Stimulated activated CD4-positive, alpha-beta T cell treated with anti-CD3 and anti-CD28 coated beads, TNF-alpha, amount 100 ng/mL, for 1 hour (primary cell): Measurements from ENCODE around the gene OR8G5.

Experiments used
- DNase-seq, 3 donors: peaks; one replicate each; pipeline ENCODE4 v3.0.0-alpha.2; 2020; ENCODE audit warnings: low read depth in 3 of 3, low spot score in 1 of 3

The OR8G5 gene

DNA sequence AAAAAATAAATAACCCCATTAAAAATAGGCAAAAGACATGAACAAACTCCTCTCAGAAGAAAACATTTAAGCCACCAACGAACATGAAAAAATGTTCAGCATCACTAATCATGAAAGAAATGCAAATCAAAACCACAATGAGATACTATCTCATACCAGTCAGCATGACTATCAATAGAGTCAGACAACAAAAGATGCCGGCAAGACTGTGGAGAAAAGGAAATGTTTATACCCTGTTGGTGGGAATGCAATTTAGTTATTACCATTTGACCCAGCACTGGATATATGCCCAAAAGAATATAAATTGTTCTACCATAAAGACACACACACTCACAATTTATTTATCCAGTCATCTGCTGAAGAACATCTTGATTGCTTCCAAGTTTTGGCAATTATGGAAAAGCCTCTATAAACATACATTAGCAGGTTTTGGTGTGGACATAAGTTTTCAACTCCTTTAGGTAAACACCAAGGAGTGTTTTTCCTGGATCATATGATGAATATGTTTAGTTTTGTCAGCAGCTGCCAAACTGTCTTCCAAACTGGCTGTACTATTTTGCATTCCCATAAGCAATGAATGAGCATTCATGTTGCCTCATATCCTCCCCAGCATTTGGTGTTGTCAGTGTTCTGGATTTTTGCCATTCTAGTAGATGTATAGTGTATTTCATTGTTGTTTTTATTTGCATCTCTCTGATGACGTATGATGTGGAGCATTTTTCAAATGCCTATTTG, 29.6 kb downstream of the OR8G5 start:
- DNase-seq, result no peak

GRCh38 chr11:124294687-124295086, 38.5 kb downstream of the OR8G5 start:
- DNase-seq, result no peak

- DNase-seq, result no peak
These were observed 39.8 kb downstream of the OR8G5 start for GRCh38 chr11:124296016-124296415.

DNA sequence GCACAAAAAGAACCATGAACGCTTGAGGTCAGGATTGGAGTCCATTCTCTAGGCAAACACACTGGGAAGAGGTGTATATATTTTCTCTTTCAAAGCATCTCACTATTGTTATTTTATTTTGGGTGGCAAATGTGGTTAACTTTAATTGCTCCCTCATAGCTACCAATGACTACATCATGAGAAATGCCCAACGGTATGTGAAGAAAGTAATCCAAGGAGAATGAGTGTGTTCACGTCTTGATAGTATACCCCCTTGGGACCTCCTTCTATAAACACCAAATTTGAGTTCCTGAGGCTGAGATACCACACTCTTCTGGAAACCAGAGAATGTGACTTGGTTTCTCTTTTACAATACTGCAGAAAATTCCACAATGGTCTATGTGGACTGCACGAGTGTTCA, 41.7 kb downstream of the OR8G5 start:
- DNase-seq, result no peak

GRCh38 chr11:124301548-124301947, 45.4 kb downstream of the OR8G5 start:
- no peak for DNase-seq

DNA sequence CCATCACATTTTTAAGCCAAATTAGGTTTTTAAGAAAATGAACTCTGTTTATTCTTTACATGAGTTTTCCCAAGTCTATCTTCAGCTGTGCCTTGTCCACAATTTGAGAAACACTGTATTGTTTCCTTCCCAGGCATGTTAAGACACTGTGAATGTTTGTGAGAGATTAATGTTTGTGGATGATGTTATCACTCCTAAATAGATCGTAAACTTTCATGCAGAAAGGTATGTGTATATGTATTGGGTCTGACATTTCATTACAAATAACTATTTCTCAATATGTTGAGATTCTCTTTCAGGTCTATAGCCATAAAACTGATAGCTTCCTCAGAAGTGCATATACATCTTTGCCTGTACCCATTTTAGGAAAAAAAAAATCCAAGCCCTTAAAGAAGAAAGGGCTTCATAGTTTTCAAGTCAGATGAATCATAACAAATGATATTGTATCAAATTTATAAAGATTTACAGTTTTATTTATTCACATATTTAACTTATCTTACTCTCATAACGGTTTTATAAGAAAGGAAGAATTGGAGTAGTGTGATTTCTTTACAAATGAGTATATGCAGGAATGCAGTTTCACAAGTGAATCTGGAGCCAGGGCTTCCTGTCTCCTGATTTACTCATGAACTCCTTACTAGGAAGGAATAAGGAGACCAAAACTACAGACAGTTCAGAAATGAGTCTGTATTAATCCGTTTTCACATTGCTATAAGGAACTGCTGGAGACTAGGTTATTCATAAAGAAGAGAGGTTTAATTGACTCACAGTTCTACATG, 46.4 kb downstream of the OR8G5 start:
- no peak for DNase-seq

DNA sequence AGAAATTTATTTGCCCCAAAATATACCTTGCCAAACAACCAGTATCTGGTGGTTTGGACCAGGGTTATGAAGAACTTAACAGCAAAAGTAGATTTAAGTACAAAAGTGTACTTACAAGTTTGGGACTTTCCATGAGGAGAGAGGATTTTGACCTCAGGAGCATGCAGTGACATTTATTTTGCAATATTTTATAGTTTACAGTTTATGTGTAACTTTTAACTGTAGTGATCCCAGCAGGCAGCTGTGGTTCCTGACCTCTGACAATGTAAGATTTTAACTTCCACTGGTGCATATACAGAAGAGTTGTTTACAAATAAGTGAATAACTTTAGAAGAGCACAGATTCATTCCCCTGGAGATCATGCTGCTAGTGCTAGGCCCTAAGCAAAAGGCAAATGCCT, 50.9 kb downstream of the OR8G5 start:
- no peak for DNase-seq

DNA sequence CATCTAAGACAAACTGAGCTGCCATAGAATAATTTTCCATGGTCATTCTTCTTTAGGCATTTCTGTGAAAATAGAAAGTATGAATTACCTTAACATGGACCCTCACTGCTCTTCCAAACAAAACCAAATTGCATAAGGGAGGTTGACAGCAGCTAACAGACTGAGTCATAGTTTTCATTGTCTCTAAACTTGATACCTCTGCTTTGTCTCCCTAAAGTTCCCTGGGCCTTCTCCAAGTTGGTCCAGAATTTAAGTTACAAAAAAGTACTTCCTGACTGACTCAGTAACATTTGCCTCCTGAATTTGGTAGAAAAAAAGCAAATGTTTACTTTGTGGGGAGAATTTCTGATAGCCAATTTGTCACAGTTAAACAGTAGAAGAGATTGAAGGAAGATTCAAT, 54.5 kb downstream of the OR8G5 start:
- DNase-seq, result no peak

GRCh38 chr11:124311269-124311668, 55.1 kb downstream of the OR8G5 start:
- DNase-seq, result no peak

DNA sequence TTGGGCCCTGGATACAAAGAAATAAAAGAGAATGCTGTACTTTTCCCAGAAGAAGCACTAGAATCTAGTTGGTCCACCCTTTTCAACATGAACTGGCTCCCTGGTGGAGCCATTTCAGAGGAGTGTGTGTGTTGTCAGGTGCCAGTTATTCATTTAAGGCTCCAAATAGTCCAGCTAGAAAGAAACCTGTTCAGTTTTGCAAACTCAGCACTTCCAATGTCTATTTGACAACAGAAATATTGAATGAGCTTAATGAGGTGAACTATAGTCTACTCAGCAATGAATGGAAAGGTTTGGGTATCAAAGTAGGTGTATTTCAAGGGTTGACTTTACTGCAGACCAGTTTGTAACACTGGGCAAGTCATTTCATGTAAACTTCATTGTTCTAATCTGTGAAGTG, 55.5 kb downstream of the OR8G5 start:
- no peak for DNase-seq

- DNase-seq, result no peak
These were observed 57.0 kb downstream of the OR8G5 start for GRCh38 chr11:124313131-124313530.

GRCh38 chr11:124313849-124314248, 57.7 kb downstream of the OR8G5 start, which contains the start of gene OR8D1:
Gene OR8D1 (minus strand): TSS chr11:124313949. CDS start chr11:124310766, 3,183 bp downstream.
- DNase-seq, result no peak

- no peak for DNase-seq
These were observed 58.9 kb downstream of the OR8G5 start for GRCh38 chr11:124315052-124315451.
